Left lobe of liver (tissue), 2 donors: ENCODE measurements around the gene DROSHA. TPM values are rescaled to one million over a fixed set of nuclear protein-coding genes. Genes with fewer than 3 reads are reported as not detected.

Source experiments
- ATAC-seq: fragments of 200-7000 bp; cut with Tn5 transposase; one replicate; pipeline ENCODE4 v1.9.1; 2020; ENCODE audit warnings: mild to moderate bottlenecking, moderate library complexity
- DNase-seq: peaks from one replicate; pipeline ENCODE4 v3.0.0-alpha.2; 2020; ENCODE audit warnings: low spot score
- total RNA-seq: library from RNA; stranded (reverse); gene quantifications from one replicate; pipeline ENCODE4 v1.2.1, GENCODE V29; 2021
- donor health status: DM: no; HTN: no; CAD: no; lungs with moderate emphysema.
- donor health status: DM: no; HTN: yes; CAD: no.

DROSHA gene
- total RNA-seq, 1 donor from 2014 or later: 26.3 TPM

DNA sequence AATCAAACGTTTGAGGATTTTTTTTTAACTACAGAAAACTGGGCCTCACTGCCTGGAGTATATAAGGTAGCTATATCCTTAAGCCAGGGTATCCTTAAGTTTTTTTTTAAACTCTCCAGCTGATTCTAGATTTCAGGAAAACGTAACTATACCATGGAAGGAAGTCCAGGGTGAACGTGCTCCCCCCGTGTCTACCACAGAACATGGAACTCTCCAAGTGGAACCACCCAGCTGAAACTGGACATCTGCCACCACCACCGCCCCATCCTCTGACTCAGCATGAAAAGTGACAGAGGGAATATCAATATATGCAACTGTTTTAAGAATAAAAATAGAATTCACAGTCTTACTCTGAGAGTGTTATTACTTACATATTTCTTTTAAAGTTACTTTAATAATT lies 61.3 kb downstream of the DROSHA start:
- DNase-seq (peak; percentile 47), ATAC-seq (peak; percentile 65)

DNA sequence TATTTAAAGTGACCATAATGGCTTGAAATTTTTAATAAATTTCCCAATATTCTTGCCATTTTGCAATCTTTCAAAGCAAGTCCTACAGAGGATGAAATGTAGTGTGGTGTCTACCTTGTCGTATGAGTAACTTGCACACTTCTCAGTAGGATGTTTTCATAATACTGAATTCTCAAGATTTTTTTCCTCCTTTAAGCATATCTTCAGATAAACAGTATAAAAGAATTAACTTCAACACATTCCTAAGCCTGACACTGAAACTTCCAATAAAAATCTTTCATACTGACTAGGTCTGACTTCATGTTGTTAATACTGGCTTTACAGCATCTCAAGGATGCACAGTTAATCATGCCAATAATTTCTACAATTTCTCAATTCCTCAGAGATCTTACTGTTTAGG lies 62.0 kb downstream of the DROSHA start:
- no peak for DNase-seq
- ATAC-seq: no peak

DNA sequence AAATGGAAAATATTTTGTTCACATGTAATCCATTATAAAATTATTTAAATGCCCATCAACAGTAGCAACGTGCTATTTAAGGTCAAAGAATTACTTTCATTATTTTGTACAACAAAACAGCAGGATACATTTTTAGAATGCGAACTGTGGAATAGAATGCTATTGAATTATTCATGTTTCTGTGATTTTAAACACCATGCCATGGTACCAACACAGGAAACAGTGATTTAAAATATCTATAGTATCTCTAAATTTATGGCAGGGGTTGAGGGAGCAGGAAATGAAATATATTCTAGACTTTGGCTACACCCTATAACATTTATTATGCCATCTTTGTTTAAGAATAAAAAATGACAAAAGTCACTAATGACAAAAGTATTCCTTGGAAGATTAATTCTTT lies 62.4 kb downstream of the DROSHA start:
- no peak for DNase-seq
- ATAC-seq: no peak

DNA sequence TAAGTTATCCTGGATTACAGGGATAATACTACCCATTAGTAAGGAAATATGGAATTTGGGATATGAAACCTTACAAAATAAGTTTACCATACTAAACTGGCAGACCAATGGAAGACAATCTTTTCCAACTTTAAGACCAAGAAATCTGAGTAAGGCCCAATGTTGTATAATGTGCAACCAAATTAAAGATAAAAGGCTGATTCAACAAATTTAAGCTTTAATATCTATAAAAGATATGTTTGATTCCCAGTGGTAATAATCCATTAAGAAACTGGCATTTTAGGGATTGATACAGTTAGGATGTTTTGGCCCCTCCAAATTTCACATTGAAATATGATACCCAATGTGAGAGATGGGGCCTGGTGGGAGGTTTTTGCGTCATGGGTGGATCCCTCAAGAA lies 66.6 kb downstream of the DROSHA start:
- DNase-seq (no peak), ATAC-seq (no peak)

DNA sequence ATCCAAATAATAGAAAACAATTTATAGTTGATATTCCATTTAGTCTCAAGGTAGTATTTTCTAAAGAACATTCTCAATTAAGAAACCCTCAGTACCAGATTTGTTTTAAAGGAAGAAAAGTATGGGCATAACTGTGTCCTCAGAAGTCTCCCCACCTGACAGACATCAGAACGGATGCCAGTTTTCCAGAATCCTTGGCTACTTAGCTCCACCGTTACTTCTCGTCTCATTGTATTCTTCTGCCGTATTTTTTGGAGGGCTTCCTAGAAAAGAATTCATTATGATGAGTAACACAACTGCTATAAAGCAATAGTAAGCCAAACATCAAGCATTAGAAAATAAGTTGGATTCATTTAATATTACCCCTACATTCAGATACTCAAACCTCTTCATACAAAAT lies 67.8 kb downstream of the DROSHA start:
- DNase-seq (no peak), ATAC-seq (no peak)

DNA sequence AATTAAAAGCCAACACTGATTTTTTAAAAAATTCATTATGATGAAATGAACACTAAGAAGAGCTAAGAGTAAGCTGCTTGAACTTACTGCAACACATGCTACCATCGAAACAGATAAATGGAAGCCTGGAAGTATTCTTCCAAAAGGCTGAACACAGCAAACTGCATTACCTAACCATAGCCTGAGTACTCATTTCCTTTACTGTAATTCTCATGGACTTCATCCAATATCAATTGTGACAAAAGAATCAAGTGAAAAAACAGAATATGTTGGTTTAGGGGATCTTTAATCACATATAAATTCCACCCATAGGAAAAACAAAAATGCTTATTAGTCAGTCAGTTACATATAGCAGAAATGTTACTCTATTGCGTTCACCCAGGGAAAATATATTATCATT lies 68.5 kb downstream of the DROSHA start:
- DNase-seq: no peak
- ATAC-seq: no peak

DNA sequence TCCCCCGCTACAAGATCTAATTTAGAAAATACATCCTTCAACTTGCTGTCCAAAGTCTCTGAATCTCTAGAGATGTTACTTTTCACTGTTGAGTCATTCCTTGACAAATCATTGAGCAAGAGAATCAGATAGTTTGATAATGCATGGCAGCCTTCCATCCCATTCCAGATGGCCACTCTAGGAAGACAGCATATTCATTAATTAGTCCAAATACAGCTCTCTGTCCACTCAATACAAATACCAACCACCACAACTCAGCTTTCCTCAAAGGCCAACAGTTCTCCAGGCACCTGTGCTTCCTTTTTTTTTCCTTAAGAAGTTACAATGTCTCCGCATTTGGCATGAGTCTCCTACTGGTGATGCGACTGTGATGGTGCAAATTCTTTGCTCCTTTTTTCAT lies 72.3 kb downstream of the DROSHA start:
- no peak for DNase-seq
- no peak for ATAC-seq

DNA sequence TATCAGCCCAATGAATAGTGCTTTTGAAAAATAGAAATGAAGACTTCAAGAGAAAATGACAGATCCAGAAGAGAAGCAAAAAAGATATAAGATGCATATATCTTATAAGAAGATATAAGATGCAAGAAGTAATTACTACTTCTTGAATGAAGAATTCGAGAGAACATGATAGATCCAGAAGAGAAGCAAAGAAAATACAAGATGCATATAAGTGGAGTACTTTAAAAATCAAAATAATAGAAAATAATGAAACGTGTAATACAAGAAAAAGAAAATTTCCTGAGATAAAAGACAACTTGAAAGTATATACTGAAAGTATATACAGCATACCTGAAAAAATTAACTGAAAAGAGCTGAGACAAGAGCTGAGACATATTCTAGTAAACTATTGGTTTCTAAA lies 76.7 kb downstream of the DROSHA start:
- no peak for ATAC-seq

DNA sequence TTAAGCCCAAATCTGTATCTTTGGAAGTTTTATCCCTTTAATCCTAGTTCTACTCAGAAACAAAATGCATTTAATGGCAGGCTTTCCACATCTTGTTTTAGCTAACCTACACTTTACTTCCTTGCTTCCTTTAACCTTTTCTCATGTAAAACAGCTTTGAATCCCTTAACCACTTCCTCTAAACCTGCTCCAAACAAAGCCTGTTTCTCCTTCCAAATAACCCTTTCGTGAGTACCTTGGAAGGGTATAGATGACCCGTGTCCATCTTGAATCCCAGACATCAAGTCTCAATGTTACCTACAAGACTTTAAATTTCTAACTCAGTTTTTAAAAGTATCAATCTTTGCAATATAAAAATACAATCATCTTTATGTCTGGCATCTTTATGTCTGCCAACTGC lies 78.4 kb downstream of the DROSHA start:
- no peak for ATAC-seq
- DNase-seq: no peak

More for the DNA sequence above, 76.7 kb downstream of the DROSHA start:
- no peak for DNase-seq

DNA sequence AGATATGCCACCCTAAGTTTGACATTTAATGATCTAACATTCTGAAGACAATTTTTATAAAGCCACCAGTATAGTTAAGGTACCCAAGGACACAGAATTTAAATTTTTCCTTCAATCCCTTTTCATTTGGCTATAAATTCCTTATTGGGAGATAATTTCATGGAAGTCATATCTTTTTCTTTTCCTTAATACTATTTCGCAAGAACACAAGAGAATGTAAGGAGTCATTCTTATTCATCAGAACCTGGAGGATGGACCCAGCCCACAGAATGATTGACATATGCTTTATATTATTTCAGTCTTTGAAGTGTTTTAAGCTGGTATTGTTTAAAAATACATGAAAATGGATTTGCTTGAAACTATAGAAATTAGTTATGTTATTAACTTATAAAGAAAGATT lies 79.6 kb downstream of the DROSHA start:
- no peak for DNase-seq
- no peak for ATAC-seq

DNA sequence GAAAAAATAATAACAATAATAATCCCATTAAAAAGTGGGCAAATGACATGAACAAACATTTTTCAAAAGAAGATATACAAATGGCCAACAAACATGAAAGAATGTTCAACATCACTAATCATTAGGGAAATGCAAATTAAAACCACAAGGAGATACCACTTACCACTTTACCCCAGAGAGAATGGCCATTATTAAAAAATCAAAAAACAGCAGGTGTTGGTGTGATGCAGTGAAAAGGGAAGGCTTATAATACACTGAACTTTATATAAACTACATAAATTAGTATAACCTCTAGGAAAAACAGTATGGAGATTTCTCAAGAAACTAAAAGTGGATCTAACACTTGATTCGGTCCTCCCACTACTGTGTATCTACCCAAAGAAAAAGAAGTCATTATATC lies 81.9 kb downstream of the DROSHA start:
- DNase-seq: no peak
- ATAC-seq: no peak

DNA sequence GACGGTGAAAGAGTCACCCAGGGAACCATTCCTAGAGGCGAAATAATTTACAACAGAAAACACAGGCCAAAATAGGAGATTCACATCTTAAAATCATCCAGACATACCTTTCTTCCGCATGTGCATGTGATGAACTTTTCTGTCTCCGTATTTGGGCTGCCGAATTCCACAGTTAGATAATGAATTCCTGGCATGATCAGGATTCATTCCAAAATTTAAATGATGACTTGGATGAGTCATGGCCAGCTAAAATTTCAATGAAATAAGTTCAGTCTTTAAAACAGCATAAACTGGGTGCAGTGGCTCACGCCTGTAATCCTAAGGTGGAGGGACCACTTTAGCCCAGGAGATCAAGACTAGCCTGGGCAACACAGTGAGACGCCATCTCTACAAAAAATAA lies 82.7 kb downstream of the DROSHA start:
- ATAC-seq (no peak), DNase-seq (no peak)

DNA sequence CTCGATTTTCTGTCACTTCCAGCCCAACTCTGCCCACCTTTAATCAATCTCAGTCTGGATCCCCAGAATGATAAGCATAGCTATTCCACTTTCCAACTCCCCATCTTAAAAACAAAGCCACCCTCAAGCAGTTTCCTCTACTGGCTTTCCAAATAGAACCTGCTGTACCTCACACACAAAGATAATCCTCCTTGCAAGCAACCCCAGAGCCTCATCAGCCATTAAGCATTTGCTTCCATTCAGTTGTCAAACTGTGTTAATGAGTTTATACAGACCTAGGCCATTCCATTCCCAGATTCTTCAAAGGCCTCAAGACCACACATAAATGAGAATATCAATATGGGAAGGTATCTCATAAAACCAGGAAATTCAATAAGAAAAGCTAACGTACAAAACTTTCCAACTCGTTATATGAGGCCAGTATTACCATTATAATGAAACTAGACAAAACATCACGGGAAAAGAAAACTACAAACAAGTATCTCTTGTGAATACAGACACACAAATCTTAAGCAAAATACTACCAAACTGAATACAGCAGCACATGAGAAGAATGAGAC lies 86.8 kb downstream of the DROSHA start:
- no peak for ATAC-seq
- DNase-seq: no peak

DNA sequence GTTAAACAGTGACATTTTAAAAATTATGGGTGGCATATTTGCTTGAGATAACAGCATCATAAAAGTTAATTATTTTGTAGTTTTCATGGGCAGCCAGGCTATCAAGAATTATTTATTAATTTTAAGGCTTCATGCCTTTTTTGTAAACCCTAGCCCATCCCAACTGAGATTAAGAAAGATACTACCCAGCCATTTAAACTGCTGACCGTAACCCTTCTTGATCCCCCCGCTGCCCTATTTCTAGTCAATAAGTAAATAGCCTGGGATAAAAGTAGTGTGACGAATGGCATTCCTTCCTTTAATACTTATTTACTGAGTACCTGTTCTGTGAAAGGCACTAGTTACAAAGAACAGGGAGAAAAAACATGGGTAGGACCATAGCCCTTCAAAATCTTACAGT lies 88.3 kb downstream of the DROSHA start:
- ATAC-seq (no peak), DNase-seq (no peak)

DNA sequence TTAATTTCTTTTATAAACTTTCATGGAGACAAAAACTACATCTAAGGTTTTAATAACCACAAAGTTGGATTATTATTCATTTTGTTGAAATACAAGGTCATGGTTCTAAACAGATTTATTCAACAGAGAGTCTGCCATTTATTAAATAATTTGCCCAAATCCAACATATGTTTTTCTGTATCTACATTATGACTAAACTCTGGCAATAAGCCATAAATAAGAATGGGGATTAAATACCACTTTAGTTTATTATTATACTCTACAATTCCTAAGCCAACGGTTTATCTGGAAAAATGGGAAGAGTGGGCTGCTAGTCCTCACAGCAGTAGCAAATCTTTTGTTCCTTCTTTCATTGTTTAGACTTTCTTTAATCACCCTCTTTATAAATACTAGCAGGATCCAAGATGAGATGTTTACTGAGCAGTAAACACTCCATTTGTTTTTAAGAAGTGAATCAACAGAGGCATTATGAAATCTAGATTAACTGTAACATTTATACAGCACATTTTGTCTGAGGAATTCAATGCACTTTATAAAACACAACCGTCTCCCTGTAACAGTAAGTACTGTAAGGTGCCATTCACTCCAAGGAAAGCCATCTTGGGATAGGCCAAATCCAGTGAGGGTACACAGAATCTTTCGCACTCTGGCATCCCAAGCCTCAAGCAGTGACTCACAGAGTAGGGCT lies 89.7 kb downstream of the DROSHA start:
- ATAC-seq (no peak), DNase-seq (no peak)

DNA sequence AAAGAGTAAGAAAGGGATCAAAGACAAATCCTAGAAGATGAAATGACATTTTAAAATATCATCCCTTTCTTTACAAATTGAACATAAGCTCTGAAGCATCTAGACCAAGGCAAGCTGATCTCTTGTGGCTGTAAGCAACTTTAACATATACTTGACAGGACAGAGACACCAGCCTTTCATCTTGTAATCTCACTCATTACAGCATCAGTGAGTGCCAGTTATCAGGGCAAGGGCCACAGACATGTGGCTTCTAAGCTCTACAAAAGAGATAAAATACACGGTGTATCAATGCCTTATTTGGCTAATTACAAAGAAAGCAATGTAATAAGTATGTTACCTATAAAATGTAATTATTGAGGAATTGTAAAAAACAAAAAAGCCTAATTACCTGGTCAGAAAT lies 95.0 kb downstream of the DROSHA start:
- ATAC-seq (no peak), DNase-seq (no peak)

DNA sequence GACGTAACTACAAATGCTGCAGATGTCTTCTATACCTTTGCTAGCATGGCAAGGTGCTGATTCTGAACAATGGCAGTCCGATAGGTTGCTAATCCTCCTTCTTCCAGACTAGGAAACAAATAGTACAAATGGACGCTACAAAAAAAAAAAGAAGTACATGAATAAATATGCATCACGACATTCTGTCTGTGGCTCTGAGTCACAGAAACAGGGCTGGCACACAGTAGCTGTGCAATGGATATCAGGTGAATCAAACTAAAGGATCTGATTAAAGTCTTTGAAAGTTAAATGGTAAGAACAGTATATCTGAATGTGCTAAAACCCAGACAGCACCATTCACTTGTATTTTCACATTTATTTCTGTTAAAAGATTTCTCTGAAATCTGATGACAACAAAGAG lies 96.2 kb downstream of the DROSHA start:
- DNase-seq: no peak

DNA sequence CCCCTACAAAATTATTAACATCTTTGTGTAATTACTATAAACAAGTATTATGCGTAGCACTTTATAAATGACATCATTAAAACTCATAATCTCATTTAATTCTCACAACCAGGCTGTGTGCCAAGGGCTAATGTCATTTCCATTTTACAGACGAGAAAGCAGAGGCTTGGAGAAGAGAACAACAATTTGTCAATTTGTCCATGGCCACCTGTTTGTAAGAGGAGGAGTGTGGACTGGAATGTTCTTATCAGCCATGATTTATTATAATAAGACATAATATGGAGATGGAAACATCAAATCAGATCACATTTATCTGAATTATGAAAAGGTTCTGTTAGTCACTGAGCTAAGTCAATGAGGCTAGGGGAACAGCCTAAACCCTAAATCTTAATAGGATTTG lies 97.0 kb downstream of the DROSHA start:
- ATAC-seq (no peak), DNase-seq (no peak)

More for the DNA sequence above, 96.2 kb downstream of the DROSHA start:
- no peak for ATAC-seq

DNA sequence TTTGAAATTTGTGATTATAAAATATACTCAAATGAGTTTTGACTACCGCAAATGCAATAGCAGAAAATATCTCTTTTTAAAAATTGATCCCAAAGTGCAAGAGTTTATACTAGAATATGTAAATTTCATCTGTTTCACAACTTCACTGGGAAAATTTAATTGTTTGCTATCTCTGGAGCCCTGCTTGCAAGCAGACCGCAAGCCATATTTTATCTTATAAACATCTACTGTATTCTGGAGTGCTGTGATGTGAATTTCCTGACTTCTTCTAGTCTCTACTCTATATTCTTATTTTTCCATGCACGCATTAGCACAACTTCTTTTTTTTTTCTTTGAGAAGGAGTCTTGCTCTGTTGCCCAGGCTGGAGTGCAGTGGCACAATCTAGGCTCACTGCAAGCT lies 98.7 kb downstream of the DROSHA start:
- ATAC-seq: no peak
- DNase-seq: no peak

DNA sequence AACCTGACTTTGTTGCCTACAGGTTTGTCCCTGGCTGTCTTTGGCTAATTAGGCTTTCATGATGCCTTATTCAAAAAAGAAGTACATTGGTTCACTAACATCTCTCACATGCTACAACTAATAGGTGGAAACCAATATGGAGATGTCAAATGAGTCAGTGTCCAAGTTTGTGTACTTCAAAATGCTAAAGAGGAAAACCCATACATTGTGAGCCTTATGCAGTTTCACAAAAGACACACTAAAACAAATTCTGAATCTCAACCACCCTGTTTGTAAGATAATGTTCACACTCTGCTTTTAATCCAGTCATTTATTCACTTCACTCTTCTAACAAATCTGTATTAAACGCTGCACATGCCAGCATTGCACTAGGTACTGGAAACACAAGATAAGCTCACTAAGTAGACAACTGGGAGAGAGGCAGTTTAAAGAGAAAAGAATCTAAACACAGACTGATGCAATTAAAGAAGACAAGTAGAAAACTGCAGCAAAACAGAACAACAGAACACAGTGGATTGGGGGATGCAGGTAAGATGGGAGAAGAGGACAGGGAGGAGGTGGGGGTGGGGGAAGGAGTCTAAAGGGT lies 104.1 kb downstream of the DROSHA start:
- DNase-seq (no peak), ATAC-seq (no peak)

DNA sequence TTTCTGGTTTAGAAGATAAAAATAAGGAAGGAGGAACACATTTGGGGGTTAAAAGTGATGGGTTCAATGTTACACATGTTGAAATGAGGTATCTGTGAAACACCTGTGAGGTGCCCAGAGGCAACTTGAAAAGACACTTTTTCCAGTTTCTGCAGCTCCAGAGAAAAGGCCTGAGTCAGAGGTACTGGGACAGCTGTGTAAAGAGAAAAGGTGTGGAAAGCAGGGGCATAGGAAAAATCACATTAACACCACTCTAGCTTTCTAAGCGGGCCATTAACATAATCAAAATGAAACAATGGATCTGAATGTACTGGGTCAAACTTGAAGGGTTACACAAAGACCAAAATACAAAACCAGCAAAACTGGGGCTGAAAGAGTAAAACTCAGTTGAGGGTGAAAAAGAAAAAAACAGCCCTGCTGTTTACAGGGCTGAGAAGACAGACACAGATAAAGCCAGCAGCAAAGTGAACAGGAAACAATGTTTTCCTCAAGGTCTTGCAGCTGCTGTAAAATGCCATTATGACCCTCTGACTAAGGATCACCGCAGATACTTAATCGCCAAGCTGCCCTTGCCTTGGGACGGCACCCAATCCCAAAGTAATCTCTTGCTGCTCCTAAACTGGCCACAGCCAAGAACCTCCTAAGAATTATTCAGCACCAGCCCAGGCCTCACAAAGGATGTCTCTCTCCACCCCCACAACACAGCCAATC lies 104.7 kb downstream of the DROSHA start:
- DNase-seq (no peak), ATAC-seq (no peak)
